GM21515 (cell line): ENCODE measurements around the gene MYL12A.

Experiments used
- ATAC-seq: cut with Tn5 transposase; IDR thresholded peaks from one replicate; pipeline ENCODE4 v1.9.1; 2021; ENCODE audit not compliant: unreplicated experiment

Gene MYL12A

DNA sequence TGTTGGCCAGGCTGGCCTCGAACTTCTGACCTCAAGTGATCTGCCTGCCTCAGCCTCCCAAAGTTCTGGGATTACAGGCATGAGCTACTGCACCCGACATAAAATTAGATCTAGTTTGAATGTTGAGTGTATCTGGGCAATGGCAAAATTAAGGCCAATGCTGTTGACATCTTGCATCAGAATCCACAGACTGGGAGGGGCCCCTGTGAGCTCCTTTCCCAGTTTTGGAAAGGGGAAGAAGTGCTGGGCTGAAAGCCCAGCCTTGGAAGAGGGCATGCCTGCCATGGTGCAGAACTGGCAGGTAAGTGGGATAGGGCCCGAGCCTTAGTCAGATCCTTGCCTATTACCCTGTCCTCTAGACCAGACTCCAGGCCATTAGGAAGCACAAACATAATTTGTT is 23.4 kb upstream of the MYL12A start:
- no peak for ATAC-seq

DNA sequence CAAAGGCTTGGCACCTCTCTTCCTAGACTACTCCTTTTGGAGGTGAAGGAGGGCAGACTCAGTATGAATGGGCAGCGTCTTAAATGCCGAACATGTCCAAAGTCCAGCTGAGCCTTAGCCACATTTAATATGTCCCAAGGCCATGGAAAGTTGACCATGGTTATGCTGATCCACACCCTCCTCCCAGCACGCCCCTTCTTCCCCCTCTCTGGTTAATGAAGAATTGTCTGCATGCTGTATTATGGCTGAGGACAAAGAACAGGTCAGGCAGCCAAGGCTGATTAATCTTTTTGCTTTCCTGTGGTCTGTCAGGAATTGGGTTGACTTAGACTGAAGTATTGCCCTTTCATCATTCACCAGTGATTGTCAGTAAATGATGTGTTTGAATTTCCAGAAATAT is 22.0 kb upstream of the MYL12A start:
- no peak for ATAC-seq

DNA sequence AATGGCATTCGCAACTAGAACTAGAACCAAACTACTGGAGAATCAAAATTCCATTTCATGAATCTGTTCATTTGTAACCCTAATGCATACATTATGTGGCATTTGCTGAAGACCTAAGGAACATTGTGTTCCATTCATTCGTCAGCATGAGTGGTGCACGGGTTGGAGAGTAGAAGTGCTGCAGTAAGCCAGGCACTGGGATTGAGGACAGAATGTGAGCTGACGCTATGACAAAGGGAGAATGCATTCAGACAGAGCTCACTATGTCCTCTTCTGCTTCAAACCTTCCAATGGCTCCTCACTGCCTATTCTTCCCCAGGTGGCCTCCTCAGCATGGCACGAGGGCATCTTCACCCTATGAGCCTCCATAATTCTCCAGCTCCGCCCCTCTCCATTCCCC is 21.6 kb upstream of the MYL12A start:
- no peak for ATAC-seq

DNA sequence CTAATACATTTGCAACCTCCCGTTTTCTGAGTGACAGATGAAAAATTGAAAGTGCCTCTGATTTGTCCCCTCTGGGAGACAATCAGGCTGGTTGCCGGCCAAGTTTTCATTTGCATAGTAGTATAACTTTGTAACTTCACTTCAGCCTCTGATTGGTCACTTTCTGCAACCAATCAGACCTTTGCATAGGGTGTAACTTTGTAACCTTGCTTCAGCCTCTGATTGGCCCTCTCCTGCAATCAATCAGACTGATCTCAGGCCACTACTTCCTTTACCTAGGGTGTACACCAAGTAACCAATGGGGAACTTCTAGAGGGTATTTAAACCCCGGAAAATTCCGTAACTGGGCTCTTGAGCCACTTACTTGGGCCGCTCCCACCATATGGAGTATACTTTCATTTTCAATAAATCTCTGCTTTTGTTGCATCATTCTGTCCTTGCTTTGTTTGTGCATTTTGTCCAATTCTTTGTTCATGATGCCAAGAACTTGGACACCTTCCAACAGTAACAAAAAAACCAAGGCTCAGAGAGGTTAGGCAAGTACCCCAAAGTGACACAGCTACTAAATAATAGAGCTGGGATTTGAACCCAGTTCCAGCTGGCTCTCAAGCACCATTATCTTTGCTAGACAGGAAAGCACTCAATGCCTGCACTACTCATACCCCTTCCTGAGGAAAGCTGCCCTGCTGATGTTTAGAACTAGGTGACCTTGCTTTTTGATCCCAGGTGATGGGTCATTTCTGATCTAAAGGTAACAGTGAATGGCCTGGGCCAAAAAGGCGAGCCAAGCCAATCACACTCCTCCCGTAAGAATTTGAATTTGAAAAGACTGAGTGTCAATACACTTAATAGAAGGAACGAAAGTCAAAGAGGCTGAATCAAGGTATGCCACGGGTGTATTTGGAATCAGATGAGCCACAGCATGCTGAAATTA is 16.9 kb upstream of the MYL12A start:
- ATAC-seq, result no peak

DNA sequence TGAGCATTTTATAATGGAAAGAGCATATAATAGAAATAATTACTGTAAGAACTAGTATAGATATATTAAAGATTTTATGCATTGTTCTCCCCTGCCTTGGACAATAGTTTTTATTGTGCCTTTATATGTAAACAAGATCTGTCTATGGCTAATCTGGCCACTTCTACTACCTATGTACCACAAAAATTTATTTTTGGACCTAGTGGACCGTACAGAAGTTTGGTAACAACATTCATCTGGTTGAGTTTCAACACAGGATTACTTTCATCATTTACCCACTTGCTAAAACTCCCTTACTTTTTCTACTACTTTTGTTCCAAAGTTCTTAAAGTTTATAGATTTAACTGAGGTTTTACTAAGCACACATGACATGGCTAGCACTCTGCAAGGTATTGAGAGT is 14.6 kb upstream of the MYL12A start:
- no peak for ATAC-seq

DNA sequence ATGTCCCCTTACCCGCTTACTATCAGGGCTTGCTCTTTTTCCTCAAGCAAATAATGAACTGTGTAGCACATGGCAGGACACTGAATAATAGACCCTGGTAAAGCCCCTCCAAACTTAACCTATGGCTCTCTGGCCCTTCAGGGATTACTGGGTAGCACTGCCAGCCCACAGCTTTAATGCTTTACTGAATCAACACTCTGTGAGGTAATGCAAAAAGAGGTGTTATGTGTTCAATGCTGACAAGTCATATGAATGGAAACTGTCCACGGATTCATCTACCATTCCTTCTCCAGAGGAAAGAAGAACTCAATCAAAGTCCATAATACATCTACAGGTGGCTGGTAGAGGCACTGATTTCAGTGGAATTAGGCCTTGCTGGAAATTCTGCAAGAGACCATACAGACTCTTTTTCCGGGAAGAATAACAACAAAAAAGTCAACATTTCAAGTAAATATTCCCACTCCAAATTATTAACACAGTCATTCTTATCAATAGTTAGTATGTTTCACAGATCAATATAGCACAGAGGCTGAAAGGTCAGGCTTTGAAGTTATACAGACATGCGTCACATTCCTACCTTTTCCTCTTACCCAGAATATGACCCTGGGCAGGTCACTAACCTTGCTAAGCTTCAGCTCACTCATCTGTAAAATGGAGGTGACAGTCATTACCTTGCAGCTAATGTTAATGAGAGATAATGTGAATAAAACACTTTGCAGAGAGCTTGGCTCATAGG is 14.0 kb upstream of the MYL12A start:
- no peak for ATAC-seq

DNA sequence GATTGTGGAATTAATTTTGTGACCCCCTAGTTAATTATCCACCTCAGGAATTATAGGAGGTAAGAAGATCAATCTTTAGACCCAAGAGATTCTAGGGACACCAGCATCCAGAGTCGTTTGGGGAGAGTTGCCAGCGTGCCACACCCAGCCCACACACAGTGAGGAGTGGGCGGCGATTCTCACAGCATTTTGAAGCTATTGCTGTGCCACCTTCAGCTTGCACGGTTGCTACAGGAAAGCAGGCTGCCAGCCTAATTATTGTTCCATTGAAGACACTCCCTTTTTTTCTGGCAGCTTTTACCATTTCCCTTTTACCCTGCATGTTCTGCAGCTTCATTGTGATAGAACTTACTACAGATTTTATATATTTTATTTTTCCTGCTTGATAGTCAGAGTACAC is 13.1 kb upstream of the MYL12A start:
- ATAC-seq, result no peak

DNA sequence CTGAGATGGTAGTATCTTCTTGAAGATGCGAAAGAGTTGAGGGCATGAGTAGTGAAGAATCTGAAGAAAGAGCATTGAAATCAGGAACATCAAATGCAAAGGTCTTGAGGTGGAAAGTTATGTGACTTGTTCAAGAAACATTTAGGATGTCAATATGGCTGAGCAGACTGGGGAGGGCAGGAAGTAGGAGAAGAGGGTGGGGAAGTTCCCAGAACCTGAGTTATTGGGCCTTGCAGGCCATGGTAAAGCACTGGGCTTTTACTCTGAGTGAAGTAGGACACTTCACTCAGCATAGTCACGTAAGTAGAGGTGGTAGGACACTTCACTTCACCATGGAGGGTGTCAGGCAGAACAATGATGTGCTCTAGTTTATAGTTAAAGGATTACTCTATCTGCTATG is 11.8 kb upstream of the MYL12A start:
- no peak for ATAC-seq

DNA sequence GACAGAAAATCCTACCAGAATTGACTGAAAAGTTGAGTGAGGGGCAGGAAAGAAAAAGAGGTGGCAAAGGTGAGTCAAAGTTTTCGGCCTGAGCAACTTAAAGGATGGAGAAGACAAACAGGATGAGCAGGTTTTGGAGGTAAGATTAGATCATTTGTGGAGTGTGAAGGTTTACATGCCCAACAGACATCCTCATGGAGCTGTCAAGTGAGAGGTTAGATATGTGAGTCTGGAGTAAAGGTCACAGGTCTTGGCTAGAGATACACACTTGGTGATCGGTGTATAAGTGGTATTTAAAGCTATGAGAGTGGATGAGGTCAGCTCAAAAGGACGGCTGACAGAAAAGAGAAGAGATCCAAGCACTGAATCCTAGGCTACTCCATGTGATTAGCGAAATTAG is 11.1 kb upstream of the MYL12A start:
- no peak for ATAC-seq

DNA sequence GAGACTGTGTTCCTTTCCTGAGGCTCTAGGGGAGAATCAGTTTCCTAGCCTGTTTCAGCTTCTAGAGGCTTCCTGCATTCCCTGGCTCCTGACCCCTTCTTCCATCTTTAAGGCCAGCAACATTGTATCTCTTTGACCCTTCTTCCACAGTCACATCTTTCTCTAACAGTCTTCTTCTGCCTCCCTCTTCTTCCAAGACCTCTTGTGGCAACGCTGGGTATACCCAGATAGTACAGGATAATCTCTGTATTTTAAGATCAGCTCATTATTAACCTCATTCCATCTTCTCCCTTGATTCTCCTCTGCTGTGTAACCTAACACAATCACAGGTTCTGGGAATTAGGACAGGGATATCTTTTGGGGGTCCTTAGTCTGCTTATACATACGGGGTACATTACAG is 8.9 kb upstream of the MYL12A start:
- no peak for ATAC-seq

DNA sequence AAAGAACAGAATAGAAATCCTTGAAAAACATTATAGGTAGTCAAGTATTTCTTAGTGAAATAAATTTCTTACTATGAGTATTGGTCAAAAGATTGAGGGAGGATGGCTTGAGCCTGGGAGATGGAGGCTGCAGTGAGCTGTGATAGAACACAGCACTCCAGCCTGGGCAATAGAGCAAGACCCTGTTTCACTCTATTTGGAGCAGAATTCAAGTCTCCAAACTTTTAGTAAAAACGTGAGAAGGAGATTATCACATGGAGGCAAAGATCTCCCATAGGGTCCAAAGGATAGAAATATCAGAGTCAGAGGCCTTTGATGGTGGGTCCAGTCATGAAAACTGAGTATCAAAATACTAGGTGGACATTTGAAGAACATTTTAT is 2.4 kb upstream of the MYL12A start:
- no peak for ATAC-seq

DNA sequence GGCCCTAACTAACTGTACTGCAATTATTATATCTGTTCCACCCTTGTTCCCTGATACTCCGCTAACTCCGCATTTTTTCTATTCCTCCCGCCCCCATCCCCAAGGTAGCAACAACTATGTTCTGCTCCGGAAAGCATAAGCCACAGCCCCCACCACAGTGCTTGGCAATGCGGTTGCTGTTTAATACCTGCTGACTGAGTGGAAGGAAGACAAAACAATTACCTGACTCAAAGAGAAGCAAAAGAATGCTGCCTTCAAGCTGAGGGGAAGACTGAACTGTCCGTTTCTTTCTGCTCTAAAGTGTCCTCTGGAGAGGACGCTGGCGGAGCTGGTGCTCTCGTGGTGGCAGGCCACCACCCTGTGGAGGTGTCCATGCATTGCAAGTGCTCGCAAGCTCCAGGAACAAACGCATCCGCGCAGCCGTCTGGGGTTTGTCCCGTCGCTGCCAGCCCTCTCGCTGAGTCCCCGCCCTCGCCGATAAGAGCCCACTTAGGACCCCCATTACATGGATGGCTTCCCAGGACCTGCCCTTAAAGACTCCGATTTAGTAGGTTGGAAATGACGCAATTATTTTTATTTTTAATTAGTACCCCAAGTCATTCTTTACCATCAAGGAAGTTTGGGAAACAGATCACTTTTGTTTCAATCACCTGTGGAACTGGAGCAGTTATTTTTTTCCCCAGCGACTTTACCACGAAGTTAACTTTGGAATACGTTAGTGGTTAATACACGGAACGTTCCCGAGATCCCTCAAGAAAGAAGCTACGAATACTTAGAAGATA is 1.6 kb upstream of the MYL12A start:
- ATAC-seq, result peak; percentile 48

DNA sequence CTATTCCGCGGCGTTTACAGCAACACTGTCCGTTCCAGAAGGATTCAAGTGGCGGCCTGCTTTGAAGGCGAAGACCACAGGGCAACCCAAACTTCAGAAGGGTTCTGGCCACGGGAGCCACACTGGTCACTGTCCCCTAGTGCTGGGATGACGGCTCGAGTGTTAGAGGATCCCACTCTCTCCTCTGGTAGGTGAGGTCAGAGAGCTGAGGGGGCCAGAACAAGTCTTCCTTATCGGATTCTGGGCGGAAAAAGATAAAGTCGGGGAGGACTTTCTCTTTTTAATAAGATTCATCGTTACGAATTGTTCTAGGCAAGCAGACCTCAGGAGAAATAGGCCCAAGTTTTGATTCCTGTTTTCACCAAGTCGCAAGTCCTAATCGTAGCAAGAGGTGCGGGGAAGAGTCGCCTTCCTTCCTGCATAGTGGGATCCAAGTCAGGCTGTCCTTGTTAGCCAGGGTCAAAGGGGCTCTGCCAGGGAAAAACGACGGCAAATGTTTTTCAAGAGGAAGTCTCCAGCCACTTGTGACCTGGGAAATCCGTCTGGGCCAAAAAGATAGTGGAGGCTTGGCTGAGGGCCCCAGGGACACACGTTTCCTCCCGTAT is 864 bp upstream of the MYL12A start:
- no peak for ATAC-seq

DNA sequence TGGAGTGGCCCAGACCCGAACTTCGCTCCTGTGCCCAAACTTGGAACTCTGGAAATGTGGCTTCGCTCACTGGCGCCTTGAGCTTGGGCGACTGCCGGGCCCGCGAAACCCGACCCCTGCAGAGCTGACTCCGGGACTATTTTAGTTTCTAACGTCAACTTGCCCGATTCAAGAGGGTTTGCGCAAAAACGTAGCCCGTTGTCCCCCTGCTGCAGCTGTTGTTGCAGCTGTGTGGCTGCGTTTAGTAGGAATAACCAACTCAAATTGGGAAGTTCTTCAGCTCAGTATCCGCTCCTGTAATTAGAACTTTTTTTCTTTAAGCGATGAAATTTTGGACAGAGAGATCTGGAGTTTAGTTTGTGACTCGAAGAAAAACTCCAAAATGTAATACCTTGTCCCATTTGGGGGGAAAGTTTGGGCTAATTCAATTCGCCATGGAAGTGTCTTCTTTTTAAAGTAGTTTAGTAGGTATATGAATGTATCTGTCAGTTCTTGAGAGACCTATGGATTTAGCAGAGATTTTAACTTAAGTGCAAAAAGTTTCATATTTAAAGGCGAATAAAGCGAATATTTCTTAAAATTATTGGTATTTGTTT is 559 bp downstream of the MYL12A start:
- ATAC-seq, result no peak

DNA sequence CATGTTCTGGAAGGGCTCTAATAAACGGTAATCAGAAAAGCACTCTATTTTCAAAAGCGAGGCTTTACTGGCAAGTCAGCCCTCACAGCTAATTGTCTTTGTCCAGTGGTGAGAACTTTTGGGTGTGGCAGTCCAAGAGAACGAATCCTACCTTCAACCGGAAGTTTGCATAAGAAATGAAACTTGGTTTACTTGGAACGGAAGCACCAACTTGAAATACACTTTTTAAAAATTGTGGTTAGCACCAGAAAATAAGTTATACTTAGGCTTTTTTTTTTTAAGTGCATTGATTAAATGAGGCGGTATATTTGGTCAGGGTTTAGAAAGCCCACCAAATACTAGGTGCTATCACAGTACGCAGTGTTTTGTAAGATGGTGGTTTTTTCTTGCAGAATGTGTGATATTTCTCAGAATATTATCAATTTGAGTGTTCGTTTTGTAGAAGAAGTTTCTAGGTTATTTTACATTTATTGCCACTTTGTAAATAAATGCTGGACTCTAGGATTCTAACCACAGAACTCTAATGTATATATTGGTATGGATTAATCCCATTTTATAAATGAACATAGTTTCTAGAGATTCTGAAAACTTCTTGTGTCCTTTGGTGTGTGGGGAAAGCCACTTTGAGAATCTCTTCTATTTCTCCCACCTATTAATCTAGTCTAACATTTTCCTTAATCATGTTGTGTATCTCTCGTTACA is 1.2 kb downstream of the MYL12A start:
- ATAC-seq, result no peak

DNA sequence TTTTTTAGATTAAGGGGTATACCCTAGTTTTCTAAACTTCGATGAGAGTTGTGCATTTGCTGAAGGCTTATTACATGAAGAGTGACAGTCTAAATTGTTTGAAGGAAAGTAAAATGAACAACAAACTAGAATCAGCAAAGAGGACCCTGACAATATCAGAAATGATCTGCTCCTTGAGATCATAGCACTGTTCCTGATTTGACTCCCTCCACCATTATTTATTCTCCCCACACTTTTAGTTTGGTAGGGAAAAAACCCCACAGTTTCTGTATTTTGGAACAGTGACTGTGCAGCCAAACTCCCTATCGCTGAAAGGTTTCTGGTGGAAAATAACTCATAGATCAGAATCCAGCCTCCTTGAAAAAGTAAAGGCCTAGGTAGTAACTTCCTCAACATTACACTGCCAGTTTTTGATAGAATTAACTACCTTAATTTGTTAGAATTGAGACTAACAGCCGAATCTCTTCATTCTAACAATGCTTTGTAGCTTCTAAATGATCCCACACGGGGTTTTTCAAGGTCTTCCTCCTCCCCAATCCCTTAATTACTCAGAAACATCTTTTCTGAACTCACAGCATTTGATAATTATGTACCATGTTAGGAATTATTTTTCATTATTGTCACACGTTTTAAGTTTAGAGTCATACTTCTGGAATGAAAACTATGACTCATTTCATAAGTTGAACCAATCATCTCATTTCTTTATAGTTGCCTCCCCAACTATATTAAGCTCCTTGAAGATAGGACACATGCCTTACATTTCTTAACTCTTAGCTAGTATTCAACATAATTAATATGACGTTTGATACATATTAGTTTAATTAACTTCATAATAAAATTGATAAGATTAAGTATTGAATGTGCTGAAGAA is 2.9 kb downstream of the MYL12A start:
- ATAC-seq, result no peak

DNA sequence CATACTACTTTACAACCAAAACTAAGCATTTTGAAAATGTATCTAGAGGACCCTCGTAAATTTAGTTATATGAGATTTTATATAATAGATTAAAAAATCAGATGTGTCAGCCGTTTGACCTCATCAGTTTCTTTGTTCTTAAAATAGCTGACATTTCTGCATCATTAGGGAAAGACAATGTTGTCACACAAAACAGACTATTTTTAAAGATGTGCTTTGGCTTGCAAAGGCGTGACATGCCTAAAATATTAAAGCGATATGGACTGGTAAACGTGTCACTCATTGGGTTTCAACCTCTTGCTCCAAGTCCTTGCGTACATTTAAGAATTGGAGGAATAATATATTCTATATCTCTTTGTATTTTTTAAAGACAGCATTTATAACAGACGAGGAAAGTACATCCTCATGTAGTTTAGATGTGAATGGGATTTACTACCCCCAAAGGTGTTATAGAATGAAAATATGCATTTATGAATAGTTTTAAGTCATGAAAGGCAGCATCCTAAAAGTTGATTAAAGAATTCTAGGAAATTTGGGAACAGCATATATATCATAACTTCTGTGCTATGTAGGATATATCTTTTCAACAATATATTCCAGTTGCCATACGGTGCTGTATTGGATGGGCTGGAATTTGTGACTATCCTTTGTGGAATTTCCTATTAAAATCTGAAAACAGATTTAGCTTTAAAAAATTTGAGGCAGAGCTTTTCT is 3.8 kb downstream of the MYL12A start:
- ATAC-seq, result no peak

DNA sequence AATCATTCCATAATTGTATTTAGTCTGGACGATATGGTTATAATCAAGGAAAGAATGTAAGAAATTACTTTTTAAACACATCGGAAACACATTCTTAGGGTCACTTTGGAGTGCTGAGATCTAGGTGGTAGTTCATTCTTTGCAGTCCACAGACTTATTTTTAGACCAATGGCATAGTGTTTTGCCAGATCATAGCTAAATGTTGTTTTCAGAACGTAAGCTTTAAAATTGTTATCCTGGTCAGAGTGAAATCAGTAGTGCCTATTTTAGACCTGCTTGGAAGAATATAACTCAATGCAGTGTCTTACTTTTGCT is 4.3 kb downstream of the MYL12A start:
- no peak for ATAC-seq

DNA sequence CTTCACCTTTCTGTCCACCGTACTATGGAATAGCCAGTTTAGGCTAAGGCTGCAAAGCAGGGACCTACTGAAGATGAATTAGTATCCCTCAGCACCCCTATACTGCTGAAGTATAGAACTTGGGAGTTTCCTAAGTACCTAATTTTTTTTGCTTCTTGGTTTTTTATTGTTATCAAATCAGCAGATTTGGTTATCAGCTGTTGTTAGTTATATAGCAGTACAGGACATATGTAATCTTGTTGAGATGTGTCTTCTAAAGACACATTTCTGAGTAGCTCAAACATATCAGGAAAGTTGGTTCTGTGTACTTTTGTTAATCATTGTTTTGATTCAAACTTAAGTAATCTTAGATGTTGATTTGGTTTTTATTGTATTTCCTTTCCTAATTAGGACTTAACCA is 5.2 kb downstream of the MYL12A start:
- no peak for ATAC-seq
